Measurements from ENCODE around the gene PACRG. TPM values are rescaled to one million over a fixed set of nuclear protein-coding genes. Genes with fewer than 3 reads are reported as not detected.

Gene PACRG
- total and polyA plus RNA-seq, 10 of the 15 experiments (the other 5 are each of a cell fraction or from before 2014, with no cell fraction given): not detected

DNA sequence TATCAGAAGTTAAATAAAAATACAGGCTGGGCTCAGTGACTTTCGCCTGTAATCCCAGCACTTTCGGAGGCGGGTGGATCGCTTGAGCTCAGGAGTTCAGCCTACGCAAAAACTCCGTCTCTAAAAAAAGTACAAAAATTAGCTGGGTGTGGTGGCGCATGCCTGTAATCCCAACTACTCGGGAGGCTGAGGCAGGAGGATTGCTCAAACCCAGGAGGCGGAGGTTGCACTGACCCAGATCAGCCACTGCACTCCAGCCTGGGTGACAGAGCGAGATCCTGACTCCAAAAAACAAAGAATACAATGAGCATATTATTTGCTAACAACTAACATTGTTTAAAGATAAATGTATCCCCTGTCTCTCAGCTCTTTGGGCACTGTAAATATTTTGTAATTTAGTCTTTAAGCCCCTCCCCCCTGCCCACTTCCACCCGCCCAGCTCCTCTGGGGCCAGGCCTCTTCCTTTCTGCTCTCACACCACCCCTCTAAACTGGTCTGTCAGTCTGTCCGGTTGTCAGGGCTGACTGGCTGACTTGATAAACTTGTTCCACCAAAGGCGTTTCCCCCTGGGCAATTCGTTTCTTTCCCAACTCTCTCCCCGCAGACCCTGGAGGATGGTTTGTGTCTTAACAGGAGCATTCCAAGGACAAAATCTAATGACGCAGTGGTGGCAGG, 624.4 kb downstream of the PACRG start:
- intact Hi-C loops (cut with micrococcal nuclease; ENCODE audit: unreplicated experiment): no loop called here

More for the DNA sequence above, 624.4 kb downstream of the PACRG start:
- no peaks in the 10 kb centered on the region for H3K36me3 ChIP-seq (ENCODE audit: control insufficient read depth in 2 of 2, insufficient read depth in 2 of 2, low read length in 1 of 2)
- H3K27me3 ChIP-seq (replicated peaks in 1 of 2; ENCODE audit: control insufficient read depth in 2 of 2, insufficient read depth in 2 of 2, low read length in 1 of 2): peaks cover 0 to 2% of the 10 kb centered on the region in 2 experiments; a peak in 1 of 4 replicates
- FAIRE-seq: no peak
- ChIA-PET RAD21 (ENCODE audit: unreplicated experiment) (no interaction called here), CTCF (no interaction called here), SMC1A (ENCODE audit: uncharacterized antibody, unreplicated experiment) (no interaction called here), POLR2A (no interaction called here)
- H3K27ac ChIP-seq (ENCODE audit: control insufficient read depth, insufficient read depth): no peak overlapping the region
- H4K20me1 ChIP-seq (ENCODE audit: control insufficient read depth, insufficient read depth): no peaks in the 10 kb centered on the region; the same call in 1 of the 2 replicates
- no peak overlapping the region for H3K4me3 ChIP-seq
- H3K4me2 ChIP-seq (ENCODE audit: control insufficient read depth, insufficient read depth): no peak overlapping the region
- no peak for TF ChIP-seq EED (IDR thresholded peaks at IDR 0.05; ENCODE audit: low read depth)
- TF ChIP-seq RELB (IDR thresholded peaks at IDR 0.05; ENCODE audit: low read depth): no peak
- no peak for TF ChIP-seq CBFB (IDR thresholded peaks at IDR 0.05; ENCODE audit: low read depth)
- no peak for TF ChIP-seq POLR2AphosphoS5 (IDR thresholded peaks at IDR 0.05; ENCODE audit: low read length)
- TF ChIP-seq CBX3 (IDR thresholded peaks at IDR 0.05; ENCODE audit: borderline replicate concordance, low read depth): no peak
- no peak for TF ChIP-seq MEF2A (IDR thresholded peaks at IDR 0.05; ENCODE audit: insufficient read depth, low read depth, low read length)
- no peak for TF ChIP-seq FOXK2 (IDR thresholded peaks at IDR 0.05)
- TF ChIP-seq HDAC6 (IDR thresholded peaks at IDR 0.05; ENCODE audit: unreplicated experiment): no peak
- TF ChIP-seq RAD51 (IDR thresholded peaks at IDR 0.05): no peak
- no peak overlapping the region for H2AFZ ChIP-seq (ENCODE audit: control insufficient read depth, low read depth, low read length)
- H3K9ac ChIP-seq (ENCODE audit: control insufficient read depth, insufficient read depth, low read length): no peak overlapping the region
- no peak for ATAC-seq
- in situ Hi-C loops (cut with MboI): no loop called here
- no peaks in the 10 kb centered on the region for H3K9me3 ChIP-seq (replicated peaks; ENCODE audit: control insufficient read depth, insufficient read depth, low read length)
- no peak for DNase-seq (ENCODE audit: low read depth, low spot score)
- no TSS peak for BruUV-seq (replicated peaks)
- H3K4me1 ChIP-seq (ENCODE audit: control insufficient read depth, insufficient read depth, low read length): peaks cover 11% of the 10 kb centered on the region
- 76% methylated on average over 16 of the region's 16 CpGs for WGBS (ENCODE audit: insufficient coverage, insufficient replicate concordance, low lambda C conversion rate, missing lambda C conversion rate)
- H3K79me2 ChIP-seq (ENCODE audit: control insufficient read depth, insufficient read depth, low read length): no peaks in the 10 kb centered on the region
